Spinal cord (tissue), 10 donors: ENCODE measurements around the gene CDKN2B-AS1. TPM values are rescaled to one million over a fixed set of nuclear protein-coding genes. Genes with fewer than 3 reads are reported as not detected.

Source experiments
- DNase-seq, 6 donors: peaks; one replicate each; pipeline versions ENCODE4 v3.0.0 to v3.0.0-alpha.2; 2013 to 2015; ENCODE audit warnings: low spot score in 6 of 6, low read depth in 4 of 6
- H3K27ac ChIP-seq: one replicate; pipeline ENCODE4 v1.5.1; 2013; ENCODE audit warnings: low read depth, low read length, control low read depth
- H3K27me3 ChIP-seq: one replicate; pipeline ENCODE4 v1.6.1; 2013; ENCODE audit warnings: low read length; ENCODE audit not compliant: control insufficient read depth, insufficient read depth
- H3K36me3 ChIP-seq: one replicate; pipeline ENCODE4 v1.6.1; 2013; ENCODE audit warnings: low read length; ENCODE audit not compliant: control insufficient read depth, insufficient read depth
- H3K4me1 ChIP-seq: one replicate; pipeline ENCODE4 v1.6.1; 2013; ENCODE audit warnings: low read length; ENCODE audit not compliant: control insufficient read depth, insufficient read depth
- H3K4me3 ChIP-seq: one replicate; pipeline ENCODE4 v1.5.1; 2013; ENCODE audit warnings: low read depth, low read length, control low read depth
- H3K9me3 ChIP-seq: one replicate; pipeline ENCODE4 v1.6.1; 2013; ENCODE audit warnings: low read length; ENCODE audit not compliant: control insufficient read depth, insufficient read depth
- WGBS: methylation state at CpG from one replicate; pipeline ENCODE4 v1.1.5; 2013; ENCODE audit warnings: missing lambda C conversion rate; ENCODE audit not compliant: insufficient coverage; 5-methylcytosine and 5-hydroxymethylcytosine counted together
- polyA plus RNA-seq, 2 donors: library from polyadenylated mRNA; unstranded; fragments of 120-200 nt; gene quantifications; one replicate each; pipeline ENCODE4 v1.2.1, GENCODE V29; 2013; ENCODE audit not compliant: insufficient read length in 2 of 2
- total RNA-seq, 2 donors: library from RNA; depleted of rRNA in 1 of 2; stranded (reverse); fragments of 120-200 nt in 1 of 2; fragments of >200 nt in 1 of 2; gene quantifications; one replicate each; pipeline versions ENCODE4 v1.2.3 to v1.2.4, GENCODE V29; 2013 to 2014
- donor health status: healthy.

CDKN2B-AS1 gene
- total and polyA plus RNA-seq, 4 donors: 0.29 to 0.55 (median 0.50) TPM

GRCh38 chr9:21976334-21976875 is 18.2 kb upstream of the CDKN2B-AS1 start:
- H3K4me1 ChIP-seq: peaks cover 11% of the 10 kb centered on the region
- H3K27ac ChIP-seq: no peak overlapping the region
- no peaks in the 10 kb centered on the region for H3K36me3 ChIP-seq
- H3K4me3 ChIP-seq: no peak overlapping the region
- H3K27me3 ChIP-seq: peaks cover 90% of the 10 kb centered on the region
- H3K9me3 ChIP-seq: no peaks in the 10 kb centered on the region
- 25% methylated on average over 13 of the region's 19 CpGs for WGBS
- no peak for DNase-seq

- peaks cover 82% of the 10 kb centered on the region for H3K27me3 ChIP-seq
- no peak overlapping the region for H3K4me3 ChIP-seq
- no CpG with 5 or more reads among the region's 1 CpG for WGBS
- H3K9me3 ChIP-seq: no peaks in the 10 kb centered on the region
- no peak overlapping the region for H3K27ac ChIP-seq
- no peaks in the 10 kb centered on the region for H3K4me1 ChIP-seq
- no peaks in the 10 kb centered on the region for H3K36me3 ChIP-seq
- no peak for DNase-seq
Measured at GRCh38 chr9:21982391-21982790, 12.2 kb upstream of the CDKN2B-AS1 start.

GRCh38 chr9:21982861-21983560 is 11.6 kb upstream of the CDKN2B-AS1 start:
- Histone ChIP-seq H3K27me3 (peaks cover 81% of the 10 kb centered on the region), H3K9me3 (no peaks in the 10 kb centered on the region), H3K4me3 (no peak overlapping the region), H3K4me1 (no peaks in the 10 kb centered on the region), H3K27ac (no peak overlapping the region), H3K36me3 (no peaks in the 10 kb centered on the region)
- no CpG with 5 or more reads among the region's 1 CpG for WGBS
- DNase-seq: no peak

GRCh38 chr9:21983561-21983935 is 11.0 kb upstream of the CDKN2B-AS1 start:
- H3K36me3 ChIP-seq: no peaks in the 10 kb centered on the region
- H3K9me3 ChIP-seq: no peaks in the 10 kb centered on the region
- peaks cover 82% of the 10 kb centered on the region for H3K27me3 ChIP-seq
- no peak for DNase-seq
- no peak overlapping the region for H3K4me3 ChIP-seq
- no peak overlapping the region for H3K27ac ChIP-seq
- H3K4me1 ChIP-seq: no peaks in the 10 kb centered on the region
- no CpG with 5 or more reads among the region's 1 CpG for WGBS

GRCh38 chr9:21984101-21984500 is 10.5 kb upstream of the CDKN2B-AS1 start:
- Histone ChIP-seq H3K36me3 (no peaks in the 10 kb centered on the region), H3K9me3 (no peaks in the 10 kb centered on the region), H3K4me1 (no peaks in the 10 kb centered on the region), H3K27ac (no peak overlapping the region), H3K27me3 (peaks cover 82% of the 10 kb centered on the region), H3K4me3 (no peak overlapping the region)
- no peak for DNase-seq

GRCh38 chr9:21985964-21986667 is 8.5 kb upstream of the CDKN2B-AS1 start:
- Histone ChIP-seq H3K27ac (no peak overlapping the region), H3K4me3 (no peak overlapping the region), H3K27me3 (peaks cover 86% of the 10 kb centered on the region), H3K36me3 (no peaks in the 10 kb centered on the region), H3K4me1 (peaks cover 4% of the 10 kb centered on the region), H3K9me3 (no peaks in the 10 kb centered on the region)
- no CpG with 5 or more reads among the region's 5 CpGs for WGBS
- no peak for DNase-seq

GRCh38 chr9:21988056-21988990 is 6.3 kb upstream of the CDKN2B-AS1 start:
- H3K27me3 ChIP-seq: peaks cover 87% of the 10 kb centered on the region
- no peaks in the 10 kb centered on the region for H3K36me3 ChIP-seq
- H3K4me3 ChIP-seq: no peak overlapping the region
- H3K9me3 ChIP-seq: no peaks in the 10 kb centered on the region
- DNase-seq: peak in 1 of 6 donors; percentile 1
- WGBS: no CpG with 5 or more reads among the region's 9 CpGs
- no peak overlapping the region for H3K27ac ChIP-seq
- H3K4me1 ChIP-seq: peaks cover 5% of the 10 kb centered on the region

- Histone ChIP-seq H3K4me3 (no peak overlapping the region), H3K4me1 (peaks cover 15% of the 10 kb centered on the region), H3K36me3 (no peaks in the 10 kb centered on the region), H3K9me3 (no peaks in the 10 kb centered on the region), H3K27ac (no peak overlapping the region), H3K27me3 (peaks cover 87% of the 10 kb centered on the region)
- 2% methylated on average over 34 of the region's 35 CpGs for WGBS
- DNase-seq: peak in 1 of 6 donors; percentile 3
Measured at GRCh38 chr9:21989440-21990189, 5.0 kb upstream of the CDKN2B-AS1 start.
